ENCODE measurements around the gene HNRNPA1. TPM values are rescaled to one million over a fixed set of nuclear protein-coding genes. Genes with fewer than 3 reads are reported as not detected.

Gene HNRNPA1
- total and polyA plus RNA-seq, 9 of the 15 experiments (the other 6 are each of a cell fraction or from before 2014, with no cell fraction given) = 1,166 to 2,703 (median 1,815) TPM

DNA sequence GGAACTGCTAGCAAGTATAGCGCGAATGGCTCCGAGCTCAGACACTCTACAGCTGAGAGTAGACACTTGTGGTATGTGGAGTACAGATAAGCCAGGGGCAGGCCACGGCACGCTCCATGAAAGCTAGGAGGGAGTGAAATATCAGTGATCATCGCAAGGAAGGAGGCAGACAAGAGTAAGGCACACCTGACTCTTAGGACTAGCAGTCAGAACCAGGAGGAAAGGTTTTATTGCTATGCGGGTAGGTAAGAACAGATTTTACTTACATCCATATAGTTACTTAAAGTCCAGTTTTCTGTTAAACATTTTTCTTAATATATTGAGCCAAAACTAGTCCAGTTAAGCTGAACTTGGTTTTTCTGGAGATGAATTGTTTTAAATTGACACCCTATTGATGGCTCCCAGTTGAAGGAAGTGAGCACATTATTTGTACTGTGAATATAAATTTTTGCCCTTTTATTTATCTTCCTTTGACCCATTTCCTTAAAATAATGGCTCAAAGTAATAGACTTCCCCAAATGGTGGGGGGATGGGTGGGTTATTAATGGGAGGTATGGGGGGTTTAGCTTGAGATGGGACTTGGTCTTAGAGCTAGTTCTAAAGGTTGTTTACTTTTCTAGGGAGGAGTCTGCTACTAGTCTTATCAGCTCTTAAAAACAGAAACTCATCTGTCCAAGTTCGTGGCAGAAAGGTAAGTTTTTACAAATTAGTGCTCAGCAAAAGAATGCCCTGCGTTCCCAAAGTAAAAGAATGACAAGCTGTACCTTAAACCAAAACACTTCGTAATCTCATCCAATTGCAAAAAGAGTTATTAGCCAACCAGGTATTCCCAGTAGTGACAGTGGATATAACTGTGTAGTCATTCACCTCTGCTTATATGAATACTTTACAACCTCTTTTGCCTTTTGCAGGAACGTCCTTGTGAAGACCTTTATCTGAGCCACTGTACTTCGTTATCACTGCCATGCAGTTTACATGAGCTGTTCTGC lies 5.8 kb downstream of the HNRNPA1 start (continued):
- TF ChIP-seq, protein P1, sequence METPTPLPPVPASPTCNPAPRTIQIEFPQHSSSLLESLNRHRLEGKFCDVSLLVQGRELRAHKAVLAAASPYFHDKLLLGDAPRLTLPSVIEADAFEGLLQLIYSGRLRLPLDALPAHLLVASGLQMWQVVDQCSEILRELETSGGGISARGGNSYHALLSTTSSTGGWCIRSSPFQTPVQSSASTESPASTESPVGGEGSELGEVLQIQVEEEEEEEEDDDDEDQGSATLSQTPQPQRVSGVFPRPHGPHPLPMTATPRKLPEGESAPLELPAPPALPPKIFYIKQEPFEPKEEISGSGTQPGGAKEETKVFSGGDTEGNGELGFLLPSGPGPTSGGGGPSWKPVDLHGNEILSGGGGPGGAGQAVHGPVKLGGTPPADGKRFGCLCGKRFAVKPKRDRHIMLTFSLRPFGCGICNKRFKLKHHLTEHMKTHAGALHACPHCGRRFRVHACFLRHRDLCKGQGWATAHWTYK (CRISPR knock-in tag; IDR thresholded peaks at IDR 0.05) = peak; percentile 69; the same call in 1 of the 2 replicates
- TF ChIP-seq SETDB1 (IDR thresholded peaks at IDR 0.05; ENCODE audit: low read length) = no peak
- TF ChIP-seq, protein P2, sequence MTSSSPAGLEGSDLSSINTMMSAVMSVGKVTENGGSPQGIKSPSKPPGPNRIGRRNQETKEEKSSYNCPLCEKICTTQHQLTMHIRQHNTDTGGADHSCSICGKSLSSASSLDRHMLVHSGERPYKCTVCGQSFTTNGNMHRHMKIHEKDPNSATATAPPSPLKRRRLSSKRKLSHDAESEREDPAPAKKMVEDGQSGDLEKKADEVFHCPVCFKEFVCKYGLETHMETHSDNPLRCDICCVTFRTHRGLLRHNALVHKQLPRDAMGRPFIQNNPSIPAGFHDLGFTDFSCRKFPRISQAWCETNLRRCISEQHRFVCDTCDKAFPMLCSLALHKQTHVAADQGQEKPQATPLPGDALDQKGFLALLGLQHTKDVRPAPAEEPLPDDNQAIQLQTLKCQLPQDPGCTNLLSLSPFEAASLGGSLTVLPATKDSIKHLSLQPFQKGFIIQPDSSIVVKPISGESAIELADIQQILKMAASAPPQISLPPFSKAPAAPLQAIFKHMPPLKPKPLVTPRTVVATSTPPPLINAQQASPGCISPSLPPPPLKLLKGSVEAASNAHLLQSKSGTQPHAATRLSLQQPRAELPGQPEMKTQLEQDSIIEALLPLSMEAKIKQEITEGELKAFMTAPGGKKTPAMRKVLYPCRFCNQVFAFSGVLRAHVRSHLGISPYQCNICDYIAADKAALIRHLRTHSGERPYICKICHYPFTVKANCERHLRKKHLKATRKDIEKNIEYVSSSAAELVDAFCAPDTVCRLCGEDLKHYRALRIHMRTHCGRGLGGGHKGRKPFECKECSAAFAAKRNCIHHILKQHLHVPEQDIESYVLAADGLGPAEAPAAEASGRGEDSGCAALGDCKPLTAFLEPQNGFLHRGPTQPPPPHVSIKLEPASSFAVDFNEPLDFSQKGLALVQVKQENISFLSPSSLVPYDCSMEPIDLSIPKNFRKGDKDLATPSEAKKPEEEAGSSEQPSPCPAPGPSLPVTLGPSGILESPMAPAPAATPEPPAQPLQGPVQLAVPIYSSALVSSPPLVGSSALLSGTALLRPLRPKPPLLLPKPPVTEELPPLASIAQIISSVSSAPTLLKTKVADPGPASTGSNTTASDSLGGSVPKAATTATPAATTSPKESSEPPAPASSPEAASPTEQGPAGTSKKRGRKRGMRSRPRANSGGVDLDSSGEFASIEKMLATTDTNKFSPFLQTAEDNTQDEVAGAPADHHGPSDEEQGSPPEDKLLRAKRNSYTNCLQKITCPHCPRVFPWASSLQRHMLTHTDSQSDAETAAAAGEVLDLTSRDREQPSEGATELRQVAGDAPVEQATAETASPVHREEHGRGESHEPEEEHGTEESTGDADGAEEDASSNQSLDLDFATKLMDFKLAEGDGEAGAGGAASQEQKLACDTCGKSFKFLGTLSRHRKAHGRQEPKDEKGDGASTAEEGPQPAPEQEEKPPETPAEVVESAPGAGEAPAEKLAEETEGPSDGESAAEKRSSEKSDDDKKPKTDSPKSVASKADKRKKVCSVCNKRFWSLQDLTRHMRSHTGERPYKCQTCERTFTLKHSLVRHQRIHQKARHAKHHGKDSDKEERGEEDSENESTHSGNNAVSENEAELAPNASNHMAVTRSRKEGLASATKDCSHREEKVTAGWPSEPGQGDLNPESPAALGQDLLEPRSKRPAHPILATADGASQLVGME (CRISPR knock-in tag; IDR thresholded peaks at IDR 0.05) = no peak
- TF ChIP-seq ZBTB7A (IDR thresholded peaks at IDR 0.05; ENCODE audit: borderline replicate concordance, control insufficient read depth, low read depth, low read length) = no peak
- TF ChIP-seq CC2D1A (IDR thresholded peaks at IDR 0.05) = no peak
- TF ChIP-seq ZC3H8 (IDR thresholded peaks at IDR 0.05) = no peak
- TF ChIP-seq, protein P3, sequence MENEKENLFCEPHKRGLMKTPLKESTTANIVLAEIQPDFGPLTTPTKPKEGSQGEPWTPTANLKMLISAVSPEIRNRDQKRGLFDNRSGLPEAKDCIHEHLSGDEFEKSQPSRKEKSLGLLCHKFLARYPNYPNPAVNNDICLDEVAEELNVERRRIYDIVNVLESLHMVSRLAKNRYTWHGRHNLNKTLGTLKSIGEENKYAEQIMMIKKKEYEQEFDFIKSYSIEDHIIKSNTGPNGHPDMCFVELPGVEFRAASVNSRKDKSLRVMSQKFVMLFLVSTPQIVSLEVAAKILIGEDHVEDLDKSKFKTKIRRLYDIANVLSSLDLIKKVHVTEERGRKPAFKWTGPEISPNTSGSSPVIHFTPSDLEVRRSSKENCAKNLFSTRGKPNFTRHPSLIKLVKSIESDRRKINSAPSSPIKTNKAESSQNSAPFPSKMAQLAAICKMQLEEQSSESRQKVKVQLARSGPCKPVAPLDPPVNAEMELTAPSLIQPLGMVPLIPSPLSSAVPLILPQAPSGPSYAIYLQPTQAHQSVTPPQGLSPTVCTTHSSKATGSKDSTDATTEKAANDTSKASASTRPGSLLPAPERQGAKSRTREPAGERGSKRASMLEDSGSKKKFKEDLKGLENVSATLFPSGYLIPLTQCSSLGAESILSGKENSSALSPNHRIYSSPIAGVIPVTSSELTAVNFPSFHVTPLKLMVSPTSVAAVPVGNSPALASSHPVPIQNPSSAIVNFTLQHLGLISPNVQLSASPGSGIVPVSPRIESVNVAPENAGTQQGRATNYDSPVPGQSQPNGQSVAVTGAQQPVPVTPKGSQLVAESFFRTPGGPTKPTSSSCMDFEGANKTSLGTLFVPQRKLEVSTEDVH (IDR thresholded peaks at IDR 0.05; ENCODE audit: low read depth, partially characterized antibody) = no peak
- TF ChIP-seq PTRF (tag; IDR thresholded peaks at IDR 0.05) = no peak
- no peak for TF ChIP-seq BCOR (IDR thresholded peaks at IDR 0.05)
- no peak for TF ChIP-seq HDAC6 (IDR thresholded peaks at IDR 0.05; ENCODE audit: low read depth, low read length)
- peak; percentile 78 for TF ChIP-seq TAL1 (IDR thresholded peaks at IDR 0.05)
- no peak for TF ChIP-seq IRF2 (CRISPR knock-in tag; IDR thresholded peaks at IDR 0.05)
- TF ChIP-seq, protein P4, sequence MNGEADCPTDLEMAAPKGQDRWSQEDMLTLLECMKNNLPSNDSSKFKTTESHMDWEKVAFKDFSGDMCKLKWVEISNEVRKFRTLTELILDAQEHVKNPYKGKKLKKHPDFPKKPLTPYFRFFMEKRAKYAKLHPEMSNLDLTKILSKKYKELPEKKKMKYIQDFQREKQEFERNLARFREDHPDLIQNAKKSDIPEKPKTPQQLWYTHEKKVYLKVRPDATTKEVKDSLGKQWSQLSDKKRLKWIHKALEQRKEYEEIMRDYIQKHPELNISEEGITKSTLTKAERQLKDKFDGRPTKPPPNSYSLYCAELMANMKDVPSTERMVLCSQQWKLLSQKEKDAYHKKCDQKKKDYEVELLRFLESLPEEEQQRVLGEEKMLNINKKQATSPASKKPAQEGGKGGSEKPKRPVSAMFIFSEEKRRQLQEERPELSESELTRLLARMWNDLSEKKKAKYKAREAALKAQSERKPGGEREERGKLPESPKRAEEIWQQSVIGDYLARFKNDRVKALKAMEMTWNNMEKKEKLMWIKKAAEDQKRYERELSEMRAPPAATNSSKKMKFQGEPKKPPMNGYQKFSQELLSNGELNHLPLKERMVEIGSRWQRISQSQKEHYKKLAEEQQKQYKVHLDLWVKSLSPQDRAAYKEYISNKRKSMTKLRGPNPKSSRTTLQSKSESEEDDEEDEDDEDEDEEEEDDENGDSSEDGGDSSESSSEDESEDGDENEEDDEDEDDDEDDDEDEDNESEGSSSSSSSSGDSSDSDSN (IDR thresholded peaks at IDR 0.05; ENCODE audit: borderline replicate concordance in 1 of 2, low read depth in 2 of 2, low read length in 2 of 2) = no peak

Data from K562 (cell line).